ENCODE data around the gene MRGPRE.

MRGPRE gene

GRCh38 chr11:3178349-3178748 is 53.9 kb downstream of the MRGPRE start:
- no peak for DNase-seq (ENCODE audit: low read depth, low spot score)

DNA sequence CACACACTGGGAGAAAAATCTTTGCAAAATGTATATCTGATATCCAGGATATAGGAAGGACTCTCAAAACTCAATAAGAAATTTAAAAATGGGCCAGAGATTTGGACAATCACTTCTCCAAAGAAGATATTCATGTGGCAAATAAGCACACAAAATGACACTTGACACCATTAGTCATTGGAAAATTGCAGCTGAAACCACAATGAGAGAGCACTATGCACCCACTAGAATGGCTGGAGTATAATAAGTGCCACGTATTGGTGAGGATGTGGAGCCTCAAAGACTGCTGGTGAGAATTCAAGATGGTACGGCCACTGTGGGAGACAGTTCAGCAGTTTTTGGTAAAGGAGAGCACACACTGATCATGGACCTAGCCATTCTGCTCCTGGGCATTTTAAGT is 54.3 kb downstream of the MRGPRE start:
- no peak for DNase-seq (ENCODE audit: low read depth, low spot score)
